GM18873 (cell line): ENCODE results near the gene SOX6.
"Not testable (repeated sequence)": the region's sequence is repeated elsewhere in the genome, so short reads cannot be mapped to it uniquely, and the experiment has no call there.

ENCODE experiments used
- ATAC-seq: cut with Tn5 transposase; IDR thresholded peaks from one replicate; pipeline ENCODE4 v1.9.1; 2021; ENCODE audit warnings: mild to moderate bottlenecking, moderate library complexity, moderate number of reproducible peaks; ENCODE audit not compliant: unreplicated experiment, low FRiP score

Gene SOX6

GRCh38 chr11:16078936-16079335 lies 277.4 kb downstream of the SOX6 start:
- ATAC-seq, result no peak

GRCh38 chr11:16070573-16070972 lies 285.8 kb downstream of the SOX6 start:
- ATAC-seq, result no peak

GRCh38 chr11:16067268-16067667 lies 289.1 kb downstream of the SOX6 start:
- not testable (repeated sequence) for ATAC-seq

GRCh38 chr11:16059332-16059731 lies 297.0 kb downstream of the SOX6 start:
- no peak for ATAC-seq

- ATAC-seq, result no peak
Observed at GRCh38 chr11:16058671-16059070, 297.7 kb downstream of the SOX6 start.

GRCh38 chr11:16052750-16053149 lies 303.6 kb downstream of the SOX6 start:
- ATAC-seq, result no peak

GRCh38 chr11:16049611-16050010 lies 306.7 kb downstream of the SOX6 start:
- ATAC-seq, result no peak

- no peak for ATAC-seq
Observed at GRCh38 chr11:16047073-16047472, 309.3 kb downstream of the SOX6 start.

GRCh38 chr11:16043617-16044016 lies 312.7 kb downstream of the SOX6 start:
- no peak for ATAC-seq

- no peak for ATAC-seq
Observed at GRCh38 chr11:16041207-16041606, 315.1 kb downstream of the SOX6 start.

GRCh38 chr11:16040151-16040550 lies 316.2 kb downstream of the SOX6 start:
- ATAC-seq, result no peak

GRCh38 chr11:16037179-16037578 lies 319.2 kb downstream of the SOX6 start:
- no peak for ATAC-seq

GRCh38 chr11:16036218-16036617 lies 320.1 kb downstream of the SOX6 start:
- ATAC-seq, result no peak

GRCh38 chr11:16034074-16034473 lies 322.3 kb downstream of the SOX6 start:
- no peak for ATAC-seq

- no peak for ATAC-seq
Observed at GRCh38 chr11:16032974-16033373, 323.4 kb downstream of the SOX6 start.

- no peak for ATAC-seq
Observed at GRCh38 chr11:16031210-16031609, 325.1 kb downstream of the SOX6 start.

- no peak for ATAC-seq
Observed at GRCh38 chr11:16030664-16031063, 325.7 kb downstream of the SOX6 start.

- not testable (repeated sequence) for ATAC-seq
Observed at GRCh38 chr11:16029151-16029550, 327.2 kb downstream of the SOX6 start.

GRCh38 chr11:16028419-16028818 lies 327.9 kb downstream of the SOX6 start:
- no peak for ATAC-seq

- ATAC-seq, result no peak
Observed at GRCh38 chr11:16027621-16028020, 328.7 kb downstream of the SOX6 start.

GRCh38 chr11:16026849-16027248 lies 329.5 kb downstream of the SOX6 start:
- no peak for ATAC-seq

GRCh38 chr11:16018931-16019330 lies 337.4 kb downstream of the SOX6 start:
- ATAC-seq, result no peak

- no peak for ATAC-seq
Observed at GRCh38 chr11:16016468-16016829, 339.9 kb downstream of the SOX6 start.
